ENCODE results near the gene POLR2E. TPM values are rescaled to one million over a fixed set of nuclear protein-coding genes. Genes with fewer than 3 reads are reported as not detected.

The POLR2E gene
- total RNA-seq, 1 donor from 2014 or later: 213 TPM

DNA sequence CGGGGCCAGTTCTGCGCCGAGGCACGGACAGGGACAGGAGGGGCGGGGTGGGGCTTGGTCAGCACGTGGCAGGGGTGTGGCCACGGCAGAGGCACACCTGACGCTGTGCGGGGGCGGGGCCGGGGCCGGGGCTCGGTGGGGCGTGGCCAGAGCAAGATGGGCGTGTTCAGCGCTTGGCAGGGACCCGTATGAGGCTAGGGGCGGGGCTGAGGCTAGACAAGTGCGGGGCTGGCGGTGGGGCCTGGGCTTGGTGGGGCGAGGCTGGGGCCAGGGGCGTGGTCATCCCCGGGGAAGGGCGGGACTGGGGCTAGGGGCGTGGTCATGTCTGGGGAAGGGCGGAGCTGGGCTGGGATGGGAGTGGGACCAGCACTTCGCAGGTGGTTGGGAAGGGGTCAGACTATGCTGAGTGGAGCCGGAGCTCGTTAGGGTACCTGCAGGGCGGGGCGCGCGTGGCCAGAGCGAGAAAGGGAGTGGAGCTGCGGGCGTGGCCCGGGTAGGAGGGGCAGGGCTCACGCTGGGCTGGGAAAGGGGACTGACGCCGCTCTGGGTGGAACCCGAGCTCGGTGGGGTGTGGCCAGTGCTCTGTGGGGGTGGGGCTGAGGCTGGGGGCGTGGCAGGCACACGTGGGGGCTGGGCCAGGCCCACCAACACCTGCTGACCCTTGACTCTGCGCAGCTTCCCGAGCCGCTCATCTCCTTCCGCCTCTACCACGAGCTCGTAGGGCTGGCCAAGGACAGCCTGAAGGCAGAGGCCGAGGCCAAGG is 12.8 kb downstream of the POLR2E start:
- no peak for DNase-seq (ENCODE audit: low read depth)

DNA sequence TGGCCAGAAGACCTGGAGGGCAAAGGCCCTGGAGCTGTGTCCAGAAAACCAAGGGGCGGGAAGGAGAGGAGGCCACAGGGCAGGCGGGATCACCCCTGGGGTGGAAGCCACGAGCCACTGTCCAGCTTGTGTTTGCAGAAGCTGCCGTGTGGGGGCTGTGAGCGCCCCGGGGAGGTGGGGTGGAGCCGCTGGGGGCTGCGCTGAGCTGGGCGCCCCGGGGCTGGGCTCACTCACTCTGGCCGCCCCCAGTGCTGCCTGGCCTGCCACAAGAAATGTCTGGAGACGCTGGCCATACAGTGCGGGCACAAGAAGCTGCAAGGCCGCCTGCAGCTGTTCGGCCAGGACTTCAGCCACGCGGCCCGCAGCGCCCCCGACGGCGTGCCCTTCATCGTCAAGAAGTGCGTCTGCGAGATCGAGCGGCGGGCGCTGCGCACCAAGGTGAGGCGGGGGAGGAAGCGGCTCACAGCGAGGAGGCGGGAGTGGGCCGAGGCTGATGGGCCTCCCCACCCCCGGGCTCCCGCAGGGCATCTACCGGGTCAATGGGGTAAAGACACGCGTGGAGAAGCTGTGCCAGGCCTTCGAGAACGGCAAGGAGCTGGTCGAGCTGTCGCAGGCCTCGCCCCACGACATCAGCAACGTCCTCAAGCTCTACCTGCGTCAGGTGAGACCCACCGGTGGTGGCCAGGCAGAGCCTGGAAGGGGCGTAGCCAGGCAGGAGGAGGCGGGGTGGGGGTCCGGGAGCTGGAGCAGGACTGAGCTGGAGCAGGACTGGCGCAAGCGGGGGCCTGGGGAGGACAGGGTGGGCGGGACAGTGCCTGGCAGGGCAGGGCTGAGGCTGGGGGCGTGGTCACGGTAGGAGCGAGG is 13.6 kb downstream of the POLR2E start:
- DNase-seq (ENCODE audit: low read depth): peak; percentile 50

DNA sequence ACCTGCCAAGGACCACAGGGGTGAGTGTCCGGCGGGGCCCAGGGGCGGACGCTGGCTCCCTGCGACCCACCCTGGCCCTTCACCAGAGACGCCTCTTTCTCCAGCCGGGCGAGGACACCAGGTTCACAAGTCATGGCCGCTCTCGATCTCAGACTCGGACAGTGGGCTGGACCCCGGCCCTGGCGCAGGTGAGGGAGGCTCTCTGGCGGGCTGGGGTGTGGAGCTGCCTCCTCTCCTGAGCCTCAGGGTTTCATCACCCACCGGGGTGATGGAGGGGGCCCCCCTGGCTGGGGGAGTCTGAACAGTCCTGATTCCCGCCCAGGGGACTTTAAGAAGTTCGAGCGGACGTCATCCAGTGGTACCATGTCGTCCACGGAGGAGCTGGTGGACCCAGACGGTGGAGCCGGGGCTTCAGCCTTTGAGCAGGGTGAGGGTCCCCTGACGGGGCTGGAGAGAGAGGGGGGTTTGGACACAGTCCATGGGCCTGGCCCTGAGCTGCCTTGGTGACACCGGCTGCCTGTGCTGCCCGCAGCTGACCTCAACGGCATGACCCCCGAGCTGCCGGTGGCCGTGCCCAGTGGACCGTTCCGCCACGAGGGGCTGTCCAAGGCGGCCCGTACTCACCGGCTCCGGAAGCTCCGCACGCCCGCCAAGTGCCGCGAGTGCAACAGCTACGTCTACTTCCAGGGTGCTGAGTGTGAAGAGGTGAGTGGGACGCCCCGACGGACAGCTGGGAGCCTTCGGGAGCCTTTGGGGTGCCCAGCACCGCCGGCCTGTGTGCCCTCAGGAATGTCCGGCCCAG is 14.6 kb downstream of the POLR2E start:
- no peak for DNase-seq (ENCODE audit: low read depth)

- no peak for DNase-seq (ENCODE audit: low read depth)
Measured at GRCh38 chr19:1079566-1080111, 15.5 kb downstream of the POLR2E start.

DNA sequence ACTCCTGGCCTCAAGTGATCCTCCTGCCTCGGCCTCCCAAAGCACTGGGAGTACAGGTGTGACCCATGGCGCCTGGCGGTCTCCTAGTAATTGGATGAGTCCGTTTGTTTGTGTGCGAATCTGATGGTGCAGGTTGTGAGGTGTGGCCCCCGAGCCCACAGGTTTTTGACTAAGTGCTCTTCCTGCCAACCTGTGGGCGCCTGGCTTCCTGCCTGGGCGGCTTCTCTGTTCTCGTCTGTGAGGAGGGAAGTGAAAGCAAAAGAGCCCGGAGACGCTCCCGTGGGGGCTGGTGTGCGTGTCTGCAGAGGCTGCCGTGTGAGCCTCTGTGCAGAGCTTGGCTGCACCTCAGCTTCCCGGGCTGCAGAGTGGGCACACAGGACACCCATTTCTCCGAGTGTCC is 18.2 kb downstream of the POLR2E start:
- no peak for DNase-seq (ENCODE audit: low read depth)

- DNase-seq (ENCODE audit: low read depth): no peak
Measured at GRCh38 chr19:1076046-1076386, 19.2 kb downstream of the POLR2E start.

- no peak for DNase-seq (ENCODE audit: low read depth)
Measured at GRCh38 chr19:1074544-1075283, 20.5 kb downstream of the POLR2E start.

DNA sequence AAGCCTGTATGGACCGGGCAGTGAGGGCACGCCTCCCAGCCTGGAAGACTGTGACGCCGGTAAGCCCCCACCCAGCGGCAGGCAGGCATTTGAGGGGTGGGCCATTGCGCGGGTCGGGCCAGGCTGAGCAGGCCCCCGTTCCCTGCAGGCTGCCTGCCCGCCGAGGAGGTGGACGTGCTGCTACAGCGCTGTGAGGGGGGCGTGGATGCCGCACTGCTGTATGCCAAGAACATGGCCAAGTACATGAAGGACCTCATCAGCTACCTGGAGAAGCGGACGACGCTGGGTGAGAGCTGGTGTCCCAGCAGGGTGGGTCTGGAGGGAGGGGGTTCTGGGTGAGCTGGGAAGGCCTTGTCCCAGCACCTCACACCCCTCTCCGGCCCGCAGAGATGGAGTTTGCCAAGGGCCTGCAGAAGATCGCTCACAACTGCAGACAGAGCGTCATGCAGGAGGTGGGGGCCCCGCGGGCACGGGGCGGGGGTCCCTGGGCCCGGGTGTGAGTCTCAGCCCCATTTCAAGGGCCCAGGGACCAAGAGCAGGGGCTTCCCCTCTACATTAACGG is 21.1 kb downstream of the POLR2E start:
- no peak for DNase-seq (ENCODE audit: low read depth)

- DNase-seq (ENCODE audit: low read depth): no peak
Measured at GRCh38 chr19:1073063-1073955, 21.9 kb downstream of the POLR2E start.

DNA sequence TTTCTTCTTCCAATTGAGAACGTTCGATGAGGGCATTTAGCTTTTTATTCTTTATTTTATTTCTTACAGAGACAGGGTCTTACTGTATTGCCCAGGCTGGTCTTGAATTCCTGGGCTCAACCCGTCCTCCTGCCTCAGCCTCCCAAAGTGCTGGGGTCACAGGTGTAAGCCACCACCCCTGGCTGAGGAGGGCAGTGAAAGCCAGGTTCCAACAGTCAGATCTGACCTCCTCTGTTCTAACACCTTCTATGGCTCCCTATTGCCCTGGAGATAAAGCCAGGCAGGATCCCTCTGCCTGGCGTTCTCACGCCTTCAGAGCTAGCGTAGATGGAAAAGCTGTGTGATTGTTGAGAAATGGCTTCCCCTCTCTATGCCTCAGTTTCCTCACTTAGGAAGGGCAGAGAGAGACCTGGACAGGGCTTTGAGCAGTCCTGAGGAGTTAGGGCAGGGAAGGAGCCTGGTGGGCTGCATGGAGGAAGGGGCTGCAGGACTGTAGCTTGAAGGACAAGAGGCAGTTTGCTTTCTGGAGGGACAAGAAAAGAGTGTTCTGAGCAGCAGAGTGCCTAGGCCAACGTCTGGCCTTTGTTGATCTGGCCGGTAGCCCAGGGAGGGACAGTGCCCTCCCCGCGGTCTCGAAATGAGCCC is 22.7 kb downstream of the POLR2E start:
- no peak for DNase-seq (ENCODE audit: low read depth)

- no peak for DNase-seq (ENCODE audit: low read depth)
Measured at GRCh38 chr19:1070931-1071791, 24.0 kb downstream of the POLR2E start.

- no peak for DNase-seq (ENCODE audit: low read depth)
Measured at GRCh38 chr19:1070576-1070930, 24.6 kb downstream of the POLR2E start.

DNA sequence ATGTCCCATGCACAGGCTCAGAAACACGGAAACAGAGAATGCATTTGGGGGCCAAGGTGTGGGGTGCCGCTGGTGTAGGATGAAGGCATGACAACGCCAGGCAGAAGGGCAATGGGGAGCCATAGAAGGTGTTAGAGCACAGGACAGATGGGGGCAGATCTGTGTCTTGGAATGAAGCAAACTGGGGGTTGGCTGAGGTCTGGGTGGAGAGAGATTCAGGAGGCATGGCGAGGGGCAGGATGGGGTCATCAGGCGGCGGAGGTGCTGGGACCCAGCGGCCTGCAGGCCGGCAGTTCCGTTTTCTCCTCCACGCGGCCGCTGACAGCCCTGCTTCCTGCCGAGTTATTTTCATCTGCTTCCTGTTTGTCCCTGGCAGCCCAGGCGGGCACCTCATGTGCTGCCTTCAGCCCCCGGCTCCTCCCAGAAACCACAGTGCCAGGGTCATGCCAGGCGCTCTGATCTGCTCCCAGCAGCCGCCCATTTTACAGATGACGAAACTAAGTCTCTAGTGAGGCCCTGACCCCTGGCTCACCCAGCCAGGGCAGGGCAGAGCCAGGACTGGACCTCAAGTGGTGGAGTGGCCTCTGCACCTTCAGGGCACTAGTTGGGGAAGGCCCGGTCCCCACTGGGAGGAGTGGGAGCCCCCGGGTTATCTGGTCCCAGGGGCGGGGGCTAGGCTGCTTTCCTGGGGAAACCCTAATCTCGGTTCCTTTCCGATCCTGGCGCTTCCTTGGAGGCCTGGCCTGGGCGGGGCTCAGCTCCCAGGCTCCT is 26.0 kb downstream of the POLR2E start:
- no peak for DNase-seq (ENCODE audit: low read depth)

DNA sequence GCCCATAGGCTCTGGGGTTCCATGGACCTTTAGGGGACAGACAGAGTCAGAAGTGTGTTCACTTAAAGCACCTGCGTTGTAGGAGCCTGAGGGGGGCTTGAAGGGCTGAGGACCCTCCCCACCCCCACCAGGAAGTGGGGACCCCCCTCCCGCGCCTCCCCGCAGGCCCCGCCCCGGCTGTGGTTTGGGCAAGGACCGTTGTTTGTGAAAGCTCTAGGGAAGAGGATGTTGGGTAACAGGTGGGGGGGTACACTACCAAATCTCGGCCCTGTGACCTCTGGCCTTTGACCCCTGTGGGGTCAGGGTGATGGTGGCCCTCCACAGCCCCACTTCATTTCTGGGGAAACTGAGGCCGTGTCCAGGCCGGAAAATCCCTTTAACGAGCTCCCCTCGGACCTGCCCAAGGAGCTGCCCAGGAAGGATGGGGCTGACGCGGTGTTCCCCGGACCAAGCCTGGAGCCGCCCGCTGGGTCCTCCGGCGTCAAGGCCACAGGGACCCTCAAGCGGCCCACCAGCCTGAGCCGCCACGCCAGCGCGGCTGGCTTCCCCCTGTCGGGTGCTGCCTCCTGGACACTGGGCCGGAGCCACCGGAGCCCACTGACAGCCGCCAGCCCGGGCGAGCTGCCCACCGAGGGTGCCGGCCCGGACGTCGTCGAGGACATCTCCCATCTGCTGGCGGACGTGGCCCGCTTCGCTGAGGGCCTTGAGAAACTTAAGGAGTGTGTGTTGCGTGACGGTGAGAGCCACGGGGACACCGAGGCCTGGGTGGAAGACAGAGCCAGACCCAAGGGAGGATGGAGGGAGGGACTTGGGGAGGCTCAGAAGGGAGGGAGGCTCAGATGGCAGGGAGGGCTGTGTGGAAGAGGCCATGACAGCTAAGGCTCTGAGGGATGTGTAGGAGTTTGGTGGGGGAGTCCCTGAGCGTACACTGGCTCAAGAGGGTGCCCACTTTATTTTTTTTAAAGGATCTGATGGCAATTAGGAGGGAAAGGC is 26.9 kb downstream of the POLR2E start:
- DNase-seq (ENCODE audit: low read depth): no peak

DNA sequence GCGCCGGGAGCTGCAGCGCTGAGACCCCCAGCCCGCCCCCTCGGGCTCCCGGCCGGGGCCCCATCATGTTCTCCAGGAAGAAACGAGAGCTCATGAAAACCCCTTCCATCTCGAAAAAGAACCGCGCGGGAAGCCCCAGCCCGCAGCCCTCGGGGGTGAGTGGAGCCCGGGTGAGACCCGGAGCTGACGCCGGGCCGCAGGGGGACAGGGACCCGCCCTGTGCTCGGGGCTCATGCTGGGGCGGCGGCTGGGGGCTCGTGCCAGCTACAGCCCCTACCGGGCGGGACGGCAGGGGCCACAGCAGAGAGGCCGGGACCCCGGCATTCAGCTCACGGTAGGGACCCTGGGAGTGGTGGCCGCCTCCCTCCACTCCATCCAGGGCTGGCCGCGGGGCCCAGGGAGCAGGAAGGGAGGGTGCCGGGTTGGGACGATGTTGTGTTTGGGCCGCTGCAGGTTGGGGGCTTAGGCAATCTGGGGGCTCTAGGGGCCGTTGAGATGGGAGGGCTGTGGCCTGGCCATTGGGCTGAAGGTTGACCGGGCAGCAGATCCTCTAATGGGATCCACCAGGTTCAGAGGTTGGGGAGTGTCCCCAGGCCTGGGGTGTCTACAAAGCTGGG is 27.7 kb downstream of the POLR2E start:
- DNase-seq (ENCODE audit: low read depth): no peak
